ENCODE results near the gene DCAF5.
"Not testable (repeated sequence)": the region's sequence is repeated elsewhere in the genome, so short reads cannot be mapped to it uniquely, and the experiment has no call there.

GRCh38 chr14:69182580-69182979 is 29.7 kb upstream of the DCAF5 start:
- not testable (repeated sequence) for TF ChIP-seq CTCF (IDR thresholded peaks at IDR 0.05; ENCODE audit: low read depth, low read length); EZH2phosphoT487 (IDR thresholded peaks at IDR 0.05; ENCODE audit: low read depth)
